Measurements from ENCODE around the gene ZNF593.

ZNF593 gene

DNA sequence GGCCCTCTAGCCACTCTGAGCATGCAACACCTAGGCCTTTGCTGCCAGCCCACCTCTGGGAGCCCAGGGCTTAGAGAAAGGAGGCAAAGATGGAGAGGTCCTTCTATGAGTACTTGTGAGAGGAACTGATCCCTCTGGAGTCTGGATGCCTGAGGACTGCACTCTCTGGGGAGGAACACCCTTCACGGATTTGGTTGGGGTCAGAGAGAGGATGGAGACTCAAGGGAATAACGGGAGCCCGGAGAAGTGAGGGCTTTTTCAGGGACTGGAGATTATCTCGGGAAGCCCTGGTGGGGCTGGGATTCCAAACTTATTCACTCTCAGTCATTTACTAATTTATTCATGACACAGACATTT is 532 bp upstream of the ZNF593 start:
- no peak for DNase-seq (ENCODE audit: low read depth)

GRCh38 chr1:26170472-26170821 is 739 bp downstream of the ZNF593 start:
- DNase-seq (ENCODE audit: low read depth), result no peak

DNA sequence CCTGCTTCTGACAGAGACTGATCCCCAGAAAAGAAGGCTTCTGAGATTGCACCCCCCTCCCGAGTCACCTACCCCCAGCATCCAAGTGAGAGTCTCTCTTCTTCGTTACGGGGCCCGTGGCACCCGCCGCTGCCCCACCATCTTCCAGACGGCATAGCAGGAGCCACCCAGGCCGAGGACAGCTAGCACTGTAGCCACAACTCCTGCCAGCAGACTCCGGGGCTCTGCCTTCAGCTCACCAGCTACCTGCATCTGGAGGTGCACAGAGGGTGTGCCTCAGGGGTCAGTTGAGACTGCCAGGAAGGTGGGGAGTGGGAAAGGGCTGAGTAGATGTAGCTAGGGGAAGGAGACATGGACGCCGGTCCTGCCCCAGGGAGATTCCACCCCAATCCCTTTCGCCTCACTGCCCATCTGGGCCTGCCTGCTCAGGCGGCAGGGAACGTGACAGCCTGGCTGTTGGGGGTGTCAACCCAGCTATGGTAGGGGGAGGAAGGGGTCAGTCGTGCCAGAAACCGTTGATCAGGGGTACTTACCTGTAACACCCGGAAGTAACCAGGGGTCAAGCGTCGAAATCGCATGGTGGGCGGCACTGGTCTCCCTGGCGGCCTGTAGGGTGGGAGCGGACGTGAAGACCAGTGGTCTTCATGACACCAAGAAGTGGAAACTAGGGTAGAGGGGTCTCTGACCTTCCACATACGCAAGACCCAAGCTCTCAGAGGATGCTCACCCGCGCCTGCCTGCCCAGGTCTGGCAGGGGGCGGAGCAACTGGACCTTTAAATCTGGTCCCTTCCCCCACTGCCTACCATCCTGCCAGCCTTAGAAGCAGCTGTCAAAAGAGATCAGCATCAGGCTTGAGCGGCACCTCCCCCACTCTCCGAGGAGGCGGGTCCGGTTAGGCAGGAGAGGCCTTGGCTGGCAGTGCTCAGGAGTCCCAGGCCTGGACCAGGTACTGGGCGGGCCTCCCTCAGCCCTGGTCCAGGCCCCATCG is 1.7 kb downstream of the ZNF593 start, which contains the start of gene ZNF593OS:
Gene ZNF593OS, minus strand, starts transcription at position 749 of the 989 bp plus-strand sequence. Its CDS starts 171 bp downstream, at position 578.
- no peak for DNase-seq (ENCODE audit: low read depth)

DNA sequence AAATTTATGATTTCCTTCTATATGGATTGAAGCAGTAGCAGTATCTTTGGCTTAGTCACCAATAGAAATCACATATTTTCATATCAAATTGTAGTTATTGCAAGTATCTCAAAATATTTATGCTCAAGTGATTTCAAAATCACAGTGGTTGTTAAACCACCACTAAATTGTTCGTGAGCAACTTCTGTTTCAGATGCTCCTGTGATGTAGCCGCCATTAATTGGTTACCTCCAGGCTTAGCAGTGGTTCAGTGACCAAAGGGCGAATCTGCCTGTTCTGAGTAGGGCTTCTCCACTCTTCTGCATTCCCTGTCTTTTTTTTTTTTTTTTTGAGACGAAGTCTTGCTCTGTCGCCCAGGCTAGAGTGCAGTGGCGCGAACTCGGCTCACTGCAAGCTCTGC is 5.6 kb downstream of the ZNF593 start:
- no peak for DNase-seq (ENCODE audit: low read depth)

- DNase-seq (ENCODE audit: low read depth), result no peak
Observed at GRCh38 chr1:26177182-26177684, 7.5 kb downstream of the ZNF593 start, which contains the start of gene CNKSR1. Gene CNKSR1 (plus strand): TSS chr1:26177491. CDS start chr1:26177548, 57 bp downstream.

DNA sequence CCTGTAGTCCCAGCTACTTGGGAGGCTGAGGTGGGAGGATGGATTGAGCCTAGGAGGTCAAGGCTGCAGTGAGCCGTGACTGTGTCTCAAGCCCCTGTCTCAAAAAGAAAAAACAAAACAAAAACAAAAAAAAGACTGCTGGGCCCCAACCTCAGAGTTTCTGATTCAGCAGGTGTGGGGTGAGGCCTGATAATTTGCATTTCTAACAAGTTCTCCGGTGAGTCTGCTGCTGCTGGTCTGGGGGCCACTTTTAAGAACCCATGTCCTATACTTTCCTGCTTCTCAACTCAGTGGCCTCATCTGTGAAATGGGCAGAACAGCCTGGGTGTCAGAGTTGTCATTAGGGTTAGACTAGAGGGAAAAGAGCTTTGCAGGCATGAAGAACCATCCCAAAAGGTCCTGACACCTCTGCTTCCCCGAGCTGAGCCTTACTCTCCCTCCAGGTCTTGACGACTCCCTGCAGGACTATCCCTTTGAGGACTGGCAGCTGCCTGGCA is 10.3 kb downstream of the ZNF593 start:
- DNase-seq (ENCODE audit: low read depth), result no peak

DNA sequence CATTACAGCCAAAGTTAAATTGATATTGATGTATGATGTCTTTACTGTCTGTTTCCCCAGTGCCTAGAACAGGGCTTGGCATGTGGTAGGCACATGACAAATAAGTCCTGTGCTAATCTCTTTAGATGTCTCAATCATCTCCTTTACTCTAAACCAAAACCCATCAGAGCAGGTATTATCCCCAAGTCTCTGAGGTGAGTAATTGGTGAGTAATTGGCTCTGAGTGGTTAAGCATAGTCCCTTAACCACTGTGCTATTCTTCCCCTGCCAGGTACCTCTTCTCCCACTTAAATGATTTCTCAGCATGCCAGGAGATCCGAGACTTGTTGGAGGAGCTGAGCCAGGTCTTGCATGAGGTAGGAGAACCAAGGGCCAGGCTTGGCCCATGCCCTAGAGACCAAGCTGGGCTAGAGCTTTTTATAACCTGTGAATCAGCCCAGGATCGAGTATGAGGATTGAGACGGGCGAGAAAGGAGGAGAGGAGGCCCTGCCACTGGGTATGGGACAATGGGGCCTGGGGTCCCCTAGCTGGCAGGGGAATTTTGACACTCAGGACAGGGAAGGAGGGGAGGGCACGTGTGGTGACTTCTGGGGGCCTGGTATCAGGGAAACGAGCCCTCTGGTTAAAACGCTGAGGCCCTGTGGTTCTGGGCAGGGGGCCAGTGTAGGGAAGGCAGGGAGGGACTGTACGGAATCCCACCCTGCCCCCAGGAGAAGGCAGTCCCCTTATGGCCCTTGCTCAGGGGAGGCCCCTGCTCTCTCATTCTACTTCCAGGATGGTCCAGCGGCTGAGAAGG is 12.1 kb downstream of the ZNF593 start:
- no peak for DNase-seq (ENCODE audit: low read depth)

- DNase-seq (ENCODE audit: low read depth), result no peak
Observed at GRCh38 chr1:26182383-26182696, 12.6 kb downstream of the ZNF593 start.

DNA sequence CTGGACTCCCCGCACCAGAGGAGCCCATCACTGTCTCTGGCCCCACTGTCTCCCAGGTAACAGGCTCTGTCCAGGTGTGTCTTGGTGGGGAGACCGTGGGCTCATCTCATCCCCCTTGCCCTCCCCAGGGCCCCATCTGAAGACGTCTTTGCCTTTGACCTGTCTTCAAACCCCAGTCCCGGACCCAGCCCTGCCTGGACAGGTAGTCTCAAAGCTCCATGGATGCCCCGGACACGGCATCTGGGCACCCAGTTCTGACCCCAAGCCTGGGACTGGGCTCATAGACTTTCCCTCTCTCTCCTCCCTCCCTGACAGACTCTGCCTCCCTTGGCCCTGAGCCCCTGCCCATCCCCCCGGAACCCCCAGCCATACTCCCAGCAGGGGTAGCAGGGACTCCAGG is 14.4 kb downstream of the ZNF593 start:
- no peak for DNase-seq (ENCODE audit: low read depth)

GRCh38 chr1:26184883-26185282 is 15.2 kb downstream of the ZNF593 start:
- DNase-seq (ENCODE audit: low read depth), result no peak

- DNase-seq (ENCODE audit: low read depth), result no peak
Observed at GRCh38 chr1:26187882-26188281, 18.2 kb downstream of the ZNF593 start.

DNA sequence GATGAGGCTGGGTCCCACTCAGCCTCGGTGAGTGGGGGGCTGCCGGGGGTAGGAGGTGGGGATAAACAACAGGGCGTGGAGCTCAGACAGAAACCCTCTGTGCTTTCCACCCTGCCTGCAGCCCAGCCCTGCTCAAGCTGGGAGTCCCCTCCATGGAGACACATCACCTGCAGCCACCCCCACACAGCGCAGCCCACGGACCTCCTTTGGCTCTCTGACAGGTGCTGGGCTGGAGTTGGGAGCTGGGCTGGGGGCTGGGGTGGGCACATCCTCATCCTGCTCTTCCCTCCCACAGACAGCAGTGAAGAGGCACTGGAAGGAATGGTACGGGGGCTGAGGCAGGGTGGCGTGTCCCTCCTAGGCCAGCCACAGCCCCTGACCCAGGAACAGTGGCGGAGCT is 18.8 kb downstream of the ZNF593 start:
- DNase-seq (ENCODE audit: low read depth), result no peak

DNA sequence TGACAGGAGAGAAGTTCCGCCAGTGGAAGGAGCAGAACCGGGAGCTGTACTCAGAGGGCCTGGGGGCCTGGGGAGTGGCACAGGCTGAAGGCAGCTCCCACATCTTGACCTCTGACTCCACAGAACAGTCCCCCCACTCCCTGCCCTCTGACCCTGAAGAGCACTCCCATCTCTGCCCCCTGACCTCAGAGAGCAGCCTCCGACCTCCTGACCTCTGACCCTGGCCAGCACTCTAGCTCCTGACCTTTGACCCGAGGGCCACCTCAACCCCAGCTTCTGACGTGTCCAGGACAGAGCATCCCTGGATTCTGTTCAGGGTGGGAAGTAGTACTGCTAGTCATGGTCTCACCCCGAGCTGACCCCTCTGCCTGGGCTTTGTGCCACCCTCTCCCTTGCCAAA is 19.6 kb downstream of the ZNF593 start:
- DNase-seq (ENCODE audit: low read depth), result no peak

DNA sequence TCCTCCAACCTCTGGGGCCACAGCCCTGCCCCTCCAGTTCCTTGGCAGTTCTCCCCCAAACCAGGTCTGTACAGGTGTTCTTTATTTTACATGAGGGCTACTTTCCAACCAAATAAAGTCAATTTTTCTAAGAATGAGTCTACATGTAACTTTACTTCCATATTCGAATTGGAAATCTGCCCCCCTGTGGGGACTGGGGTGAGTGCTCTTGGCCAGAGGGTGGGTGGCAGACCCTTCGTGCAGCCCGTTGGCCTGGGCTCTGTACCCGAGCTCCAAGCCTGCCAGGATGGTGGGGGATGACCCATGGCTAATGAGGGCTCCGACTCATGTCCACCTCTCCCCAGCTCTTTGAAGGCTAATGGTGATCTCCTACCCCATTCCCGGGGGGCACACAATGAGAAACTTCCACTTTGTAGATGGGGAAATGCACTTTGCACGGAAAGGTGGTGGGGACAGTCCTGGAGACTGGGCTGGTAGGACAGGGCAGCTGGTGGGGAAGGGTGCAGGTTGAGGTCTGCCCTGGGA is 20.1 kb downstream of the ZNF593 start:
- no peak for DNase-seq (ENCODE audit: low read depth)

DNA sequence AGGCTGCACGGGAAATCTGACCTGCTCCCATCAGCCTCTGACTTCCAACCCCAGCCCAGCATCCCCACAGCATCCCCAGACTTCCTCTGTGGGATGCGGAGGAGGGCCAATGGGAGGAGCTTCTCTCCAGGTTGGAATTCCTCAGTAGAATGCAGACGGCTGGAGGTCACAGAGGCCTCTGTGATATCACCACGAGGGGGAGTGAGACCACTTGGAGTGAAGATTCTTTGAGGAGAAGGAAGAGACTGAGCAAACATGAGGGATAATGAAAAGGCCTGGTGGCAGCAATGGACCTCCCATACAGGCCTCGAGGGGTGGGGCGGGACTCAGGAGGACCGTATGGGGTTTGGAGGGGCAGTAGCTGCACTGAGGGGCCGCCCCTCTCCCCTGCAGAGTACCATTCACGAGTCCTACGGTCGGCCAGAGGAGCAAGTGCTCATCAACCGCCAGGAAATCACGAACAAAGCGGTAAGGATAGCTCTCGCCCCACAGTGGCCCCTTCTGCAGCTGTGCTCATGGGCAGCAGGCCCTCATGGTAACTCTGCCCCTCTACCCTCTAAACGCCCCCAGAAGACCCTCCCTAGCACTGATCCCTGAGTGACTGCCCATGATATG is 20.8 kb downstream of the ZNF593 start, which contains the start of gene CATSPER4:
Gene CATSPER4, plus strand, starts transcription at position 230 of the 615 bp plus-strand sequence. Its CDS starts 26 bp downstream, at position 256.
- no peak for DNase-seq (ENCODE audit: low read depth)

GRCh38 chr1:26191739-26192138 is 22.0 kb downstream of the ZNF593 start:
- DNase-seq (ENCODE audit: low read depth), result no peak

DNA sequence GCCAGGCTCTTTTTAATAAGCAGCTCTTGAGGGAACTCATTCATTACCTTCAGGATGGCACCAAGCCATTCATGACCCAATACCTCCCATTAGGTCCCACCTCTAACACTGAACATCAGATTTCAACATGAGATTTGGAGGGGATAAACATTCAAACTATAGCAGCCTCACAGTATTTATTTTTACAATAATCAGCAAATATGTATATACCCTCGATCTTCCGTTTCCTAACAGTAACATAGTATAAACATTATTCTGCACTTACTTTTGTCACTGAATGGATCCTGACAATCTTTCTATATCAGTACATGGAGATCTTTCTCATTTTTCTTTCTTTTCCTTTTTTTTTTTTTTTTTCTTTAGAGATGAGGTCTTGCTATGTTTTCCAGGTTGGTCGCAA is 26.1 kb downstream of the ZNF593 start:
- no peak for DNase-seq (ENCODE audit: low read depth)

- DNase-seq (ENCODE audit: low read depth), result no peak
Observed at GRCh38 chr1:26197301-26197700, 27.6 kb downstream of the ZNF593 start.

- no peak for DNase-seq (ENCODE audit: low read depth)
Observed at GRCh38 chr1:26197813-26198212, 28.1 kb downstream of the ZNF593 start.

DNA sequence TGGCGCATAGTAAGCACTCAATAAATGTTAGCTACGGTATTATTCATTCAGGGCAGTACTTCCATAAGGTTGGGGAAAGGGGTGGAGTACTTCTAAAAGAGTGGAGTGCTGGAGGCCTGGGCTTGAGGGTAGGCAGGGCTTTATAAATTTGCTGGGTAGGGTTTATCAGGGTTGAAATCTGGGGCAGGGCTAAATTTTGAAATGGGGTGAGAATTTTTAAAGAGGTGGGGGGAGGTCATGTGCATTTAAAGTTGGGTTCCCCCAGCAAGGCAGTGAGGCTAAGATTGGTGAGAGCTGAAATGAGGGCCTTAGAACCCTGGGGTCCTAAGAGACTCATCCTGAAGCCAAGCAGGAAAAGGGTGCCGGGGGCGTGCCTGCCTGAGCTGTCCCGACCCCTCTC is 30.7 kb downstream of the ZNF593 start:
- DNase-seq (ENCODE audit: low read depth), result no peak

DNA sequence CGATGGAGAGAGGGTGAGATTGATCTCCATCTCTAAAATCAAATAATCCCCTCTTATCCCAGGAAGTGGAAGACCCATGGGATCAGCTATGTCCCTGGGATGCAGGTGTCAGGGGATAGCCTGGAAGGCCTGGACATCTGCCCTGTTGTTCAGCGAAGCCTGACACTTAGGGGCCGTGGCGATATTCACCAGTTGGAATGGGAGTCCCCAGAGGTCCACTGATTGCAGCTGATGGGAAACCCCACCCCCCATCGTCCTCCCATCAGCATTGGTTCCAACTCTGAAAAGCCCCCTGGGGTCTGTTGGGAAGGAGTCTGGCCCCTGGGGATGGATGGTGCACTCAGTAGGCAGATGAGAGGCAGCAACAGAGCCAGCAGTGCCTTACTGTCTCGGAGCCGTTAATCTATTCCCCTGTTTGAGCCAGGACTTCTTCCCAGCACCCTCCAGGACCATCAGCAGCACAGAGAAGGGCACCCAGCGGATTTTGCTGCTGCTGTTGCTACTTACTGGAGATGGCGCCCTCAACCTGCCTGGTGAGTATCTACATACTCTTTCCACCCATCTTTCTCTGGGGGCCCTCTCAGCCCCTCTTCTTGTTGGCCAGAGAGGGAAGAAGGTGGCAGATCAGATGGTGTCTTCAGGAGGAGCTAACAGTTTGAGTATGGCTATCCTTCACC is 34.1 kb downstream of the ZNF593 start:
- no peak for DNase-seq (ENCODE audit: low read depth)

Data from stimulated activated CD8-positive, alpha-beta memory T cell treated with anti-CD3 and anti-CD28 coated beads, Interleukin-7, amount 100 ng/mL, for 24 hours (primary cell).